Fibroblast of lung (primary cell): Measurements from ENCODE around the gene SPATS2L.

Source experiments
- EZH2 ChIP-seq: IDR thresholded peaks from 2 replicates; pipeline ENCODE4 v1.5.1; 2012; ENCODE audit warnings: low read length, control low read depth, mild to moderate bottlenecking; ENCODE audit errors: missing control alignments
- TF ChIP-seq, protein P1 (sequence below), 2 donors: IDR thresholded peaks in 1 of 2; conservative IDR thresholded peaks in 1 of 2; 1 replicate in 1 of 2; 2 replicates in 1 of 2; pipeline ENCODE4 v1.5.1; 2011 to 2012; ENCODE audit warnings: low read length in 2 of 2, control low read depth in 1 of 2, inconsistent platforms in 1 of 2, low read depth in 1 of 2, mild to moderate bottlenecking in 1 of 2

DNA sequence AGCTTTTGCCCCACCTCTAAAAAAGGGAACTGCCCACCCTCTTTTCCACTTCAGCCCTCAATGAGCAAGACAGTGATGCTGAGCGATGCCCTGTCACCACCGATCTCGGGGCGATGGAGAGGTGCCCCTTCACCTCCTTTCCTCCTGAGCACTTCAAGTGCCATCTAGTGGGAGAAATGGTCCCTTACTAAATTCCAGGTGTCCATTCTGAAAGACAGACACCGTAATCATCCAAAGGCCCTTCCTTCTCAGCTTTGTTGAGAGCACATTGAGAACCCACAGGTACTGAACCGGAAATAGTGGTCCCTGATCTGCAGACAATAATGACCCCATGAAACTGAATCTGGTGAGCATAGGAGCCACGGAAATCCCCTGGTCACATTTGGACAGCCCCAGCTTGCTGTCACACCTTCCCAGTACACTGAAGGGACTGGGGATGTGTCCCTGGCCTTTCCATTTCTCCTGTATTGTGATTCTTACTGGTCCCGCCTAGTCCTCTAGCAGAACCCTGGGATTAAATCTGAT lies 164.9 kb downstream of the SPATS2L start:
- TF ChIP-seq, protein P1, sequence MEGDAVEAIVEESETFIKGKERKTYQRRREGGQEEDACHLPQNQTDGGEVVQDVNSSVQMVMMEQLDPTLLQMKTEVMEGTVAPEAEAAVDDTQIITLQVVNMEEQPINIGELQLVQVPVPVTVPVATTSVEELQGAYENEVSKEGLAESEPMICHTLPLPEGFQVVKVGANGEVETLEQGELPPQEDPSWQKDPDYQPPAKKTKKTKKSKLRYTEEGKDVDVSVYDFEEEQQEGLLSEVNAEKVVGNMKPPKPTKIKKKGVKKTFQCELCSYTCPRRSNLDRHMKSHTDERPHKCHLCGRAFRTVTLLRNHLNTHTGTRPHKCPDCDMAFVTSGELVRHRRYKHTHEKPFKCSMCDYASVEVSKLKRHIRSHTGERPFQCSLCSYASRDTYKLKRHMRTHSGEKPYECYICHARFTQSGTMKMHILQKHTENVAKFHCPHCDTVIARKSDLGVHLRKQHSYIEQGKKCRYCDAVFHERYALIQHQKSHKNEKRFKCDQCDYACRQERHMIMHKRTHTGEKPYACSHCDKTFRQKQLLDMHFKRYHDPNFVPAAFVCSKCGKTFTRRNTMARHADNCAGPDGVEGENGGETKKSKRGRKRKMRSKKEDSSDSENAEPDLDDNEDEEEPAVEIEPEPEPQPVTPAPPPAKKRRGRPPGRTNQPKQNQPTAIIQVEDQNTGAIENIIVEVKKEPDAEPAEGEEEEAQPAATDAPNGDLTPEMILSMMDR (conservative IDR thresholded peaks at IDR 0.05 in 1 of 2, IDR thresholded peaks at IDR 0.05 in 1 of 2; ENCODE audit: low read depth in 1 of 2, low read length in 2 of 2): peak; percentile 37 to 42
- no peak for TF ChIP-seq EZH2
